Astrocyte of the spinal cord (primary cell): ENCODE data around the gene ZNF563.
"Not testable (repeated sequence)": the region's sequence is repeated elsewhere in the genome, so short reads cannot be mapped to it uniquely, and the experiment has no call there.

Source experiments
- DNase-seq: peaks from one replicate; pipeline ENCODE4 v3.0.0; 2011; ENCODE audit warnings: low read depth, low spot score
- H3K4me3 ChIP-seq: 2 replicates; pipeline ENCODE4 v1.5.1; 2011; ENCODE audit warnings: low read depth, mild to moderate bottlenecking, low read length, moderate library complexity
- CTCF ChIP-seq: IDR thresholded peaks from 2 replicates; pipeline ENCODE4 v1.5.1; 2012; ENCODE audit warnings: low read depth, mild to moderate bottlenecking, low read length, inconsistent platforms
- in situ Hi-C: cut with HindIII; loops from 2 replicates; pipeline ENCODE4 v1.10.0; 2017; ENCODE audit warnings: low sequenced_read_pairs

ZNF563 gene

GRCh38 chr19:12364391-12365235, 31.2 kb upstream of the ZNF563 start:
- no peak for TF ChIP-seq CTCF
- in situ Hi-C loops: no loop called here
- DNase-seq: no peak
- peak overlapping the region; percentile 80 for H3K4me3 ChIP-seq

- H3K4me3 ChIP-seq, in situ Hi-C loops, DNase-seq: not testable (repeated sequence)
Measured at GRCh38 chr19:12362236-12362635, 28.8 kb upstream of the ZNF563 start.

GRCh38 chr19:12353375-12353774, 19.9 kb upstream of the ZNF563 start:
- TF ChIP-seq CTCF: no peak
- DNase-seq: no peak
- H3K4me3 ChIP-seq: no peak overlapping the region
- in situ Hi-C loops: no loop called here

GRCh38 chr19:12350890-12351197, 17.4 kb upstream of the ZNF563 start:
- no peak for TF ChIP-seq CTCF
- in situ Hi-C loops: no loop called here
- DNase-seq: no peak
- H3K4me3 ChIP-seq: no peak overlapping the region

GRCh38 chr19:12350185-12350889, 16.9 kb upstream of the ZNF563 start:
- TF ChIP-seq CTCF: no peak
- no peak overlapping the region for H3K4me3 ChIP-seq
- in situ Hi-C loops: no loop called here
- DNase-seq: no peak

- DNase-seq: no peak
- no peak for TF ChIP-seq CTCF
- in situ Hi-C loops: no loop called here
- no peak overlapping the region for H3K4me3 ChIP-seq
Measured at GRCh38 chr19:12346896-12347295, 13.5 kb upstream of the ZNF563 start.

GRCh38 chr19:12345197-12345596, 11.8 kb upstream of the ZNF563 start:
- DNase-seq: no peak
- H3K4me3 ChIP-seq: no peak overlapping the region
- no peak for TF ChIP-seq CTCF
- in situ Hi-C loops: no loop called here
